Anterior cingulate cortex (tissue), 58 donors: ENCODE data around the gene HACD2.
"Not testable (repeated sequence)": the region's sequence is repeated elsewhere in the genome, so short reads cannot be mapped to it uniquely, and the experiment has no call there.

Experiments used
- DNase-seq, 58 donors: peaks; one replicate each; lab custom pipeline; 2025; lab: John Stamatoyannopoulos, UW

The HACD2 gene

GRCh38 chr3:123613543-123613942 is 28.7 kb upstream of the HACD2 start:
- no peak for DNase-seq

- DNase-seq, result not testable (repeated sequence)
Measured at GRCh38 chr3:123611674-123612073, 26.8 kb upstream of the HACD2 start.

GRCh38 chr3:123611082-123611481 is 26.2 kb upstream of the HACD2 start:
- no peak for DNase-seq

GRCh38 chr3:123610331-123610730 is 25.5 kb upstream of the HACD2 start:
- no peak for DNase-seq

GRCh38 chr3:123609063-123609462 is 24.2 kb upstream of the HACD2 start:
- DNase-seq, result no peak

GRCh38 chr3:123608263-123608937 is 23.5 kb upstream of the HACD2 start:
- DNase-seq, result no peak

- DNase-seq, result no peak
Measured at GRCh38 chr3:123606527-123606926, 21.7 kb upstream of the HACD2 start.

GRCh38 chr3:123605789-123606234 is 21.0 kb upstream of the HACD2 start:
- no peak for DNase-seq

- DNase-seq, result not testable (repeated sequence)
Measured at GRCh38 chr3:123603153-123603552, 18.3 kb upstream of the HACD2 start.

GRCh38 chr3:123602325-123602724 is 17.5 kb upstream of the HACD2 start:
- no peak for DNase-seq

GRCh38 chr3:123600863-123601262 is 16.0 kb upstream of the HACD2 start:
- DNase-seq, result not testable (repeated sequence)

GRCh38 chr3:123597561-123597960 is 12.7 kb upstream of the HACD2 start:
- no peak for DNase-seq

- DNase-seq, result no peak
Measured at GRCh38 chr3:123595396-123596180, 10.7 kb upstream of the HACD2 start.

GRCh38 chr3:123593381-123593780 is 8.5 kb upstream of the HACD2 start:
- peak in 3 of 58 donors; percentile 1 to 40 (median 4) for DNase-seq

GRCh38 chr3:123590685-123591450 is 6.0 kb upstream of the HACD2 start:
- DNase-seq, result no peak

- DNase-seq, result no peak
Measured at GRCh38 chr3:123587401-123587800, 2.5 kb upstream of the HACD2 start.

GRCh38 chr3:123586968-123587367 is 2.1 kb upstream of the HACD2 start:
- DNase-seq, result no peak

- DNase-seq, result peak in 14 of 58 donors; percentile 6 to 52 (median 22)
Measured at GRCh38 chr3:123586131-123586530, 1.3 kb upstream of the HACD2 start.

GRCh38 chr3:123584284-123584987 is 417 bp downstream of the HACD2 start:
- DNase-seq, result peak in 46 of 58 donors; percentile 25 to 83 (median 68)

GRCh38 chr3:123583561-123583960 is 1.3 kb downstream of the HACD2 start:
- DNase-seq, result no peak
